Suprapubic skin (tissue), 4 donors: Measurements from ENCODE around the gene MLPH.

ENCODE experiments used
- CTCF ChIP-seq, 2 donors: fragments of 200-600 bp in 1 of 2; fragments of 450-650 bp in 1 of 2; sonication (generic) in 1 of 2; IDR thresholded peaks; one replicate each; pipeline ENCODE4 v1.5.1; 2016 to 2019; ENCODE audit warnings: antibody characterized with exemption in 2 of 2, mild to moderate bottlenecking in 1 of 2, moderate library complexity in 1 of 2
- POLR2A ChIP-seq, 2 donors: fragments of 450-650 bp; IDR thresholded peaks; one replicate each; pipeline ENCODE4 v1.6.1; 2017; ENCODE audit warnings: antibody characterized with exemption in 2 of 2, mild to moderate bottlenecking in 2 of 2, moderate library complexity in 2 of 2
- POLR2AphosphoS5 ChIP-seq, 3 donors: sonication (generic); formaldehyde crosslinking; IDR thresholded peaks; one replicate each; pipeline ENCODE4 v1.6.1; 2017; ENCODE audit warnings: antibody characterized with exemption in 3 of 3

GRCh38 chr2:237488295-237488694 lies 1.2 kb downstream of the MLPH start:
- TF ChIP-seq CTCF (IDR thresholded peaks at IDR 0.05) (no peak), POLR2A (IDR thresholded peaks at IDR 0.05) (no peak), POLR2AphosphoS5 (IDR thresholded peaks at IDR 0.05) (no peak)
